Glutamatergic neuron (in vitro differentiated cells): ENCODE results near the gene STX10. TPM values are rescaled to one million over a fixed set of nuclear protein-coding genes. Genes with fewer than 3 reads are reported as not detected.

Experiments
- DNase-seq: peaks from one replicate; pipeline ENCODE4 v3.0.0; 2022
- H3K27ac Mint-ChIP-seq: one replicate; pipeline ENCODE4 v1.8.0; 2020; ENCODE audit warnings: mild to moderate bottlenecking, mixed read lengths, inconsistent platforms; ENCODE audit not compliant: unreplicated experiment
- H3K27me3 Mint-ChIP-seq: one replicate; pipeline ENCODE4 v1.8.0; 2020; ENCODE audit warnings: mild to moderate bottlenecking, moderate library complexity, mixed read lengths, inconsistent platforms; ENCODE audit not compliant: unreplicated experiment
- H3K36me3 Mint-ChIP-seq: one replicate; pipeline ENCODE4 v1.8.0; 2020; ENCODE audit warnings: mild to moderate bottlenecking, mixed read lengths, inconsistent platforms; ENCODE audit not compliant: unreplicated experiment
- H3K4me1 Mint-ChIP-seq: one replicate; pipeline ENCODE4 v1.8.0; 2020; ENCODE audit warnings: mild to moderate bottlenecking, low read depth, mixed read lengths, inconsistent platforms; ENCODE audit not compliant: unreplicated experiment
- H3K4me3 Mint-ChIP-seq: one replicate; pipeline ENCODE4 v1.8.0; 2020; ENCODE audit warnings: mild to moderate bottlenecking, mixed read lengths, inconsistent platforms; ENCODE audit not compliant: unreplicated experiment
- H3K9me3 Mint-ChIP-seq: one replicate; pipeline ENCODE4 v1.8.0; 2020; ENCODE audit warnings: mild to moderate bottlenecking, moderate library complexity, mixed read lengths, inconsistent platforms; ENCODE audit not compliant: unreplicated experiment
- CTCF ChIP-seq: fragments of 200-600 bp; sonication (generic); IDR thresholded peaks from one replicate; pipeline ENCODE4 v1.5.0; 2021; ENCODE audit not compliant: partially characterized antibody, unreplicated experiment
- total RNA-seq: library from RNA; stranded (reverse); fragmentation: NEBNext Ultra II Directional; extraction: Animal tissue kit (Norgen Biotek cat#: 25700); gene quantifications from one replicate; pipeline ENCODE4 v1.2.1, GENCODE V29; 2021; ENCODE audit not compliant: unreplicated experiment

STX10 gene
- total RNA-seq, 1 donor from 2014 or later, result 17.2 TPM

GRCh38 chr19:13100841-13101589 lies 49.2 kb downstream of the STX10 start:
- no peak for TF ChIP-seq CTCF
- peaks cover 13% of the 10 kb centered on the region for H3K27me3 Mint-ChIP-seq
- peaks cover 7% of the 10 kb centered on the region for H3K4me1 Mint-ChIP-seq
- H3K27ac Mint-ChIP-seq, result no peak overlapping the region
- H3K36me3 Mint-ChIP-seq, result no peaks in the 10 kb centered on the region
- H3K9me3 Mint-ChIP-seq, result peaks cover 3% of the 10 kb centered on the region
- H3K4me3 Mint-ChIP-seq, result no peak overlapping the region
- DNase-seq, result no peak

- TF ChIP-seq CTCF, result no peak
- H3K4me3 Mint-ChIP-seq, result peak overlapping the region; percentile 61
- H3K4me1 Mint-ChIP-seq, result peaks cover 7% of the 10 kb centered on the region
- DNase-seq, result no peak
- H3K27me3 Mint-ChIP-seq, result peaks cover 13% of the 10 kb centered on the region
- peaks cover 3% of the 10 kb centered on the region for H3K9me3 Mint-ChIP-seq
- no peaks in the 10 kb centered on the region for H3K36me3 Mint-ChIP-seq
- peak overlapping the region; percentile 13 for H3K27ac Mint-ChIP-seq
Observed at GRCh38 chr19:13100031-13100588, 50.1 kb downstream of the STX10 start.

- no peaks in the 10 kb centered on the region for H3K36me3 Mint-ChIP-seq
- DNase-seq, result peak; percentile 48
- H3K4me1 Mint-ChIP-seq, result peaks cover 7% of the 10 kb centered on the region
- H3K27me3 Mint-ChIP-seq, result peaks cover 11% of the 10 kb centered on the region
- H3K4me3 Mint-ChIP-seq, result peak overlapping the region; percentile 76
- no peak overlapping the region for H3K27ac Mint-ChIP-seq
- H3K9me3 Mint-ChIP-seq, result peaks cover 3% of the 10 kb centered on the region
- no peak for TF ChIP-seq CTCF
Observed at GRCh38 chr19:13099073-13099999, 50.8 kb downstream of the STX10 start.

GRCh38 chr19:13098277-13099072 lies 51.7 kb downstream of the STX10 start:
- Mint-ChIP-seq H3K27me3 (peaks cover 11% of the 10 kb centered on the region), H3K4me3 (peak overlapping the region; percentile 76)

More at GRCh38 chr19:13098277-13099072, 51.7 kb downstream of the STX10 start:
- H3K4me1 Mint-ChIP-seq, result peaks cover 7% of the 10 kb centered on the region
- no peak overlapping the region for H3K27ac Mint-ChIP-seq
- H3K36me3 Mint-ChIP-seq, result no peaks in the 10 kb centered on the region
- peaks cover 3% of the 10 kb centered on the region for H3K9me3 Mint-ChIP-seq
- TF ChIP-seq CTCF, result no peak
- DNase-seq, result no peak
